Stomach (tissue), 9 donors: ENCODE measurements around the gene SLC36A3. TPM values are rescaled to one million over a fixed set of nuclear protein-coding genes. Genes with fewer than 3 reads are reported as not detected.
"Not testable (repeated sequence)": the region's sequence is repeated elsewhere in the genome, so short reads cannot be mapped to it uniquely, and the experiment has no call there.

Experiments used
- DNase-seq, 2 donors: peaks; one replicate each; pipeline versions ENCODE4 v3.0.0 to v3.0.0-alpha.2; 2013 to 2019
- H3K27ac ChIP-seq, 5 donors: fragments of 200-600 bp in 4 of 5; sonication (generic) in 4 of 5; one replicate each; pipeline ENCODE4 v1.5.1; 2013 to 2019; ENCODE audit warnings: mild to moderate bottlenecking in 1 of 5, moderate library complexity in 1 of 5
- H3K27me3 ChIP-seq, 3 donors: fragments of 200-600 bp; sonication (generic); one replicate each; pipeline ENCODE4 v1.5.1; 2017 to 2019; ENCODE audit warnings: mixed run types in 1 of 3
- H3K36me3 ChIP-seq, 4 donors: fragments of 200-600 bp; sonication (generic); 1 replicate in 3 of 4; 2 replicates in 1 of 4; pipeline ENCODE4 v1.5.1; 2016 to 2019
- H3K4me1 ChIP-seq, 4 donors: fragments of 200-600 bp; sonication (generic); one replicate each; pipeline ENCODE4 v1.5.1; 2016 to 2019
- H3K4me3 ChIP-seq, 4 donors: fragments of 200-600 bp; sonication (generic) in 3 of 4; one replicate each; pipeline ENCODE4 v1.5.1; 2016 to 2019; ENCODE audit warnings: mild to moderate bottlenecking in 1 of 4
- H3K9me3 ChIP-seq, 4 donors: fragments of 200-600 bp; sonication (generic); one replicate each; pipeline ENCODE4 v1.5.1; 2016 to 2019
- EP300 ChIP-seq: sonication (generic); formaldehyde crosslinking; IDR thresholded peaks from one replicate; pipeline ENCODE4 v1.6.1; 2017; ENCODE audit warnings: antibody characterized with exemption
- POLR2A ChIP-seq, 4 donors: fragments of 450-650 bp; IDR thresholded peaks; one replicate each; pipeline ENCODE4 v1.6.1; 2016; ENCODE audit warnings: antibody characterized with exemption in 4 of 4, control low read depth in 2 of 4, mild to moderate bottlenecking in 1 of 4, moderate library complexity in 1 of 4
- POLR2AphosphoS5 ChIP-seq, 3 donors: sonication (generic); formaldehyde crosslinking; IDR thresholded peaks; one replicate each; pipeline ENCODE4 v1.6.1; 2016; ENCODE audit warnings: antibody characterized with exemption in 3 of 3
- WGBS, 5 donors: extraction: QIAGEN DNeasy Blood & Tissue Kit in 3 of 5; methylation state at CpG; one replicate each; pipeline versions ENCODE4 v1.1.5 to v1.1.7; 2013 to 2018; 5-methylcytosine and 5-hydroxymethylcytosine counted together
- intact Hi-C: fragments of 100-400 bp; cut with DNase I; formaldehyde crosslinking; loops from one replicate; pipeline ENCODE4 v1.15.1; 2023; ENCODE audit warnings: low total_unique reads
- polyA plus RNA-seq, 3 donors: library from polyadenylated mRNA; stranded (reverse); fragments of 200-250 nt; gene quantifications; one replicate each; pipeline ENCODE4 v1.2.3, GENCODE V29; 2013
- total RNA-seq, 5 donors: library from RNA; depleted of rRNA; stranded (reverse); fragments of >200 nt; gene quantifications; one replicate each; pipeline versions ENCODE4 v1.1.0 to v1.2.3, GENCODE V29; 2014 to 2016
- TF ChIP-seq, protein P1 (sequence below), 7 experiments: fragments of 450-650 bp in 4 of 7; fragments of 200-600 bp in 3 of 7; sonication (generic) in 3 of 7; IDR thresholded peaks; one replicate each; pipeline ENCODE4 v1.5.1; 2016 to 2019; ENCODE audit warnings: antibody characterized with exemption in 7 of 7, control low read depth in 2 of 7, mild to moderate bottlenecking in 1 of 7
- donor health status: healthy with polysubstance abuse.
- donor health status: Bipolar disorder and iron deficiency.
- donor health status: healthy.

SLC36A3 gene
- total and polyA plus RNA-seq, 8 donors = not detected

DNA sequence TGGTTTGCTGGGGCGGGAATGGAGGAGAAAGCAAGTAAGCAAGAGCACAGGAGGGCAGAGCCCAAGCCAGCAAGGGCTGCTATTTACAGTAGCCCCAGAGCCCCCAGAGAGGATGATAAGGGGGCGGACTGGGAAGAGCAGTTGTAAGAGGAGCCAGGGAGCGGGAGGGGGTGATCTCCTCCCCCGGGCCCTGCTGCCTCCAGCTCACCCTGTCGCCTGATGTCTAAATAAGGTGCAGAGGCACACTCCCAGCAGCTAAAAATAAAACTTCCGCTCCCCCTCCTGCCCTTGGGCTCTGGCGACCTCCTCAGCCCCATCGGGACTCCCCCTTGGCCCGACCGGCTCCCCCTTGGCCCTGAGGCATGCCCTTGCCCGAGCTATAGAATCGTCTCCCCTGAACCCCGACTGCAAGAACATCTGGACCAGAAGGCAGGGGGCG is 65.2 kb downstream of the SLC36A3 start:
- peak overlapping the region; percentile 12 to 29 (median 22) for H3K4me3 ChIP-seq
- WGBS, 5 donors = 28 to 49% (median 40%) methylated on average over 14 of the region's 14 CpGs
- peak overlapping the region in 4 of 5 donors; percentile 60 to 85 (median 66) for H3K27ac ChIP-seq
- H3K9me3 ChIP-seq = no peaks in the 10 kb centered on the region
- H3K4me1 ChIP-seq = peaks cover 8 to 32% (median 22%) of the 10 kb centered on the region in 4 donors
- H3K27me3 ChIP-seq = no peaks in the 10 kb centered on the region
- no peaks in the 10 kb centered on the region for H3K36me3 ChIP-seq
- peak in 1 of 2 donors; percentile 60 for DNase-seq
- intact Hi-C loops = no loop called here
- TF ChIP-seq EP300 = no peak
- TF ChIP-seq POLR2A (IDR thresholded peaks at IDR 0.05) = no peak
- no peak for TF ChIP-seq POLR2AphosphoS5 (IDR thresholded peaks at IDR 0.05)
- TF ChIP-seq, protein P1, sequence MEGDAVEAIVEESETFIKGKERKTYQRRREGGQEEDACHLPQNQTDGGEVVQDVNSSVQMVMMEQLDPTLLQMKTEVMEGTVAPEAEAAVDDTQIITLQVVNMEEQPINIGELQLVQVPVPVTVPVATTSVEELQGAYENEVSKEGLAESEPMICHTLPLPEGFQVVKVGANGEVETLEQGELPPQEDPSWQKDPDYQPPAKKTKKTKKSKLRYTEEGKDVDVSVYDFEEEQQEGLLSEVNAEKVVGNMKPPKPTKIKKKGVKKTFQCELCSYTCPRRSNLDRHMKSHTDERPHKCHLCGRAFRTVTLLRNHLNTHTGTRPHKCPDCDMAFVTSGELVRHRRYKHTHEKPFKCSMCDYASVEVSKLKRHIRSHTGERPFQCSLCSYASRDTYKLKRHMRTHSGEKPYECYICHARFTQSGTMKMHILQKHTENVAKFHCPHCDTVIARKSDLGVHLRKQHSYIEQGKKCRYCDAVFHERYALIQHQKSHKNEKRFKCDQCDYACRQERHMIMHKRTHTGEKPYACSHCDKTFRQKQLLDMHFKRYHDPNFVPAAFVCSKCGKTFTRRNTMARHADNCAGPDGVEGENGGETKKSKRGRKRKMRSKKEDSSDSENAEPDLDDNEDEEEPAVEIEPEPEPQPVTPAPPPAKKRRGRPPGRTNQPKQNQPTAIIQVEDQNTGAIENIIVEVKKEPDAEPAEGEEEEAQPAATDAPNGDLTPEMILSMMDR (IDR thresholded peaks at IDR 0.05) = no peak

DNA sequence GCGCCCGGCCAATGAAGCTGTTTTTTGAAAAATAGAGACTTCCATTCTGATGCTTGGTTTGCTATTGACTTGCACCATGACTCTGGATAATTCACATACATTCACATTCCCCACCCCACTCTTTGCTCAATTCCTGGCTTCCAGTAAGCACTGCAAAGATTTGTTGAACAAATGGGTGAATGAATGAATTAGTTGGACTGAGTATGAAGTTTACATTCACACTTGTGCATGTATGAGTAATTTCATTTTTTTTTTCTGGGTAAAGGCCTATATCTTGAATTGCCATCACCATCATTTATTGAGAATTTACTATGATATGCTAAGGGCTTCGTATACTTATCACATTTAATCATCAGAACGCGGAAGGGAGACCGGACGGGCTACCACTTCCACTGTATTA is 65.9 kb downstream of the SLC36A3 start:
- intact Hi-C loops = no loop called here
- WGBS, 5 donors = 59 to 86% (median 77%) methylated on average over 7 of the region's 7 CpGs

DNA sequence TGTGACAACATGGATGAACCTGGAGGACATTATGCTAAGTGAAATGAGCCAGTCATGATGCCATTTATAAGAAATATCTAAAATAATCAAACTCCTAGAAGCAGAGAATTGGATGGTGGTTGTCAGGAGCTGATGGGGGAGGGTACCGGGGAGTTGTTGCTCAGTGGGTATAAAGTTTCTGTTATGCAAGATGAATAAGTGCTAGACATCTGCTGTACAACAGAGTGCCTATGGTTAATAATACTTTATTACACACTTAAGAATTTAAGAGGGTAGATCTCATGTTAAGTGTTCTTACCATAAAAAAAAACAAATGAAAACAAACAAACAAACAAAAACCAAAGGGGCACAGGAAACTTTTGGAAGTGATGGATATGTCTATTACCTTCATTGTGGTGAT is 66.7 kb downstream of the SLC36A3 start:
- Histone ChIP-seq H3K27ac (no peak overlapping the region), H3K4me3 (no peak overlapping the region), H3K9me3 (no peaks in the 10 kb centered on the region), H3K36me3 (no peaks in the 10 kb centered on the region), H3K27me3 (no peaks in the 10 kb centered on the region), H3K4me1 (peaks cover 8 to 32% (median 22%) of the 10 kb centered on the region in 4 donors)
- TF ChIP-seq EP300 (no peak), POLR2AphosphoS5 (IDR thresholded peaks at IDR 0.05) (no peak), POLR2A (IDR thresholded peaks at IDR 0.05) (no peak)
- TF ChIP-seq, protein P1 (IDR thresholded peaks at IDR 0.05) = no peak
- 95 to 96% (median 96%) methylated on average over 1 of the region's 1 CpG for WGBS, 5 donors
- intact Hi-C loops = no loop called here
- DNase-seq = no peak

More for the DNA sequence above, 65.9 kb downstream of the SLC36A3 start:
- peaks cover 8 to 32% (median 22%) of the 10 kb centered on the region in 4 donors for H3K4me1 ChIP-seq
- peak overlapping the region in 4 of 5 donors; percentile 60 to 85 (median 66) for H3K27ac ChIP-seq
- TF ChIP-seq, protein P1 (IDR thresholded peaks at IDR 0.05) = no peak
- TF ChIP-seq EP300 = no peak
- no peak for TF ChIP-seq POLR2A (IDR thresholded peaks at IDR 0.05)
- no peak for TF ChIP-seq POLR2AphosphoS5 (IDR thresholded peaks at IDR 0.05)
- no peak for DNase-seq
- H3K27me3 ChIP-seq = no peaks in the 10 kb centered on the region
- H3K4me3 ChIP-seq = peak overlapping the region in 1 of 4 donors; percentile 12
- no peaks in the 10 kb centered on the region for H3K36me3 ChIP-seq
- no peaks in the 10 kb centered on the region for H3K9me3 ChIP-seq

DNA sequence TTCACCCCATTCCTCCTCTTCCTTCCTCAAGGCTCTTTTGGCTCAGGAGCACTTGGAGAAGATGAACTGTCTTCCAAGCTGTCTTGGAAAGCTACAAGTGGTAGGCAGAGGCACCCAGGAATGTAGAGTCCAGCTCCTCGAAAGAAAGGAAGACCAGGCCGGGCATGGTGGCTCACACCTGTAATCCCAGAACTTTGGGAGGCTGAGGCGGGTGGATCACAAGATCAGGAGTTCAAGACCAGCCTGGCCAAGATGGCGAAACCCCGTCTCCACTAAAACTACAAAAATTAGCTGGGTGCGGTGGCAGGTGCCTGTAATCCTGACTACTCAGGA is 68.4 kb downstream of the SLC36A3 start:
- H3K36me3 ChIP-seq, H3K9me3 ChIP-seq, H3K27me3 ChIP-seq, intact Hi-C loops, DNase-seq: not testable (repeated sequence)
- Histone ChIP-seq H3K4me1 (peaks cover 8 to 32% (median 22%) of the 10 kb centered on the region in 4 donors), H3K4me3 (peak overlapping the region in 1 of 4 donors; percentile 4), H3K27ac (peak overlapping the region in 3 of 5 donors; percentile 43 to 70 (median 65))
- WGBS, 5 donors = 87 to 95% (median 93%) methylated on average over 6 of the region's 6 CpGs

DNA sequence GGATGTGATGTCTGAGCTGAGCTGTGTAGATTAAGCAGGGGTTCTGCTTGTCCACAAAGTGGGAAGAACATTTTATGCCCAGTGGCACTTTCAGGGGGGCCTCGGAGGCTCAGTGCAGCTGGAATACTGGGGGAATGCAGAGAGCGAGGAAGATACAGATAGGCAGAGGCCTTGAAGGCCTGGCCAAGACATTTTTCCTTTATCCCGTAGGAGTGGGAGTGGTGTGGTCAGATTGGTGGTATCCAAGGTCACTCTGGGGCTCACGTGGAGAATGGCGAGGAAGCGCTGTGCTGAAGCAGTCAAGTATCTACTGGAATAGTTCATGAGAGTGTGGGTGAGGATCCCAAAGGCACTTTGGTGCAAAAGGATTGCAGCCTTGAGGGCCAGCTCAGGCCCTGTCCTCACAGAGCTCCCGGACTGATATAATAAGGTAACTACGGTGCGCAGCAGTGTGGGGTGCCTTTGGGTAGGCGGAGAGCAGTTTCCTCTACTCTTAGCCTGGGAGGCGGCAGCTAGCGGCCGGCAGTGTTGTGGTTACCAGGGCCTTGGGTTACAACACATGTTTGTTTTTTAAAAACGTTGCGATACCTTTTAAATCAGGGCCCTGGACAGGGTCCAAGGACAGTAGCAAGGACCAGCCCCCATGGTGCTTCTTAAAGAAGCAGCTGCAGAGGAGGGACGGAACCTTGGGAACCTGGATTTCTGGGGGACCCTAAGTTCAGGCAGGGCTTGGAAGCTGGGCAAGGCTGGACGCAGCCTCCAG is 68.9 kb downstream of the SLC36A3 start:
- intact Hi-C loops = no loop called here

More for the DNA sequence above, 68.9 kb downstream of the SLC36A3 start:
- peak; percentile 60 to 82 for DNase-seq
- WGBS, 5 donors = 30 to 37% (median 36%) methylated on average over 17 of the region's 17 CpGs
- Histone ChIP-seq H3K27ac (peak overlapping the region in 3 of 5 donors; percentile 43 to 70 (median 65)), H3K27me3 (no peaks in the 10 kb centered on the region), H3K4me3 (peak overlapping the region in 2 of 4 donors; percentile 4 to 9), H3K9me3 (no peaks in the 10 kb centered on the region), H3K36me3 (no peaks in the 10 kb centered on the region), H3K4me1 (peaks cover 8 to 32% (median 22%) of the 10 kb centered on the region in 4 donors)
- TF ChIP-seq POLR2A (IDR thresholded peaks at IDR 0.05) (no peak), POLR2AphosphoS5 (IDR thresholded peaks at IDR 0.05) (peak; percentile 10 to 53 (median 24)), EP300 (no peak)
- TF ChIP-seq, protein P1 (IDR thresholded peaks at IDR 0.05) = no peak
